ENCODE measurements around the gene MYO3B. TPM values are rescaled to one million over a fixed set of nuclear protein-coding genes. Genes with fewer than 3 reads are reported as not detected.
"Not testable (repeated sequence)": the region's sequence is repeated elsewhere in the genome, so short reads cannot be mapped to it uniquely, and the experiment has no call there.

The MYO3B gene
- total RNA-seq, 2 donors from 2014 or later = 0.26 to 0.79 TPM

- H3K27ac Mint-ChIP-seq; H3K27me3 Mint-ChIP-seq; H3K4me3 Mint-ChIP-seq; H3K9me3 Mint-ChIP-seq; ATAC-seq (replicated peaks); H3K4me1 Mint-ChIP-seq; H3K36me3 Mint-ChIP-seq (ENCODE audit: low read depth): not testable (repeated sequence)
Observed at GRCh38 chr2:170551899-170552298, 374.0 kb downstream of the MYO3B start.

GRCh38 chr2:170553748-170554147 lies 375.8 kb downstream of the MYO3B start:
- Mint-ChIP-seq H3K27ac (no peak overlapping the region), H3K4me3 (no peak overlapping the region), H3K9me3 (peaks cover 9% of the 10 kb centered on the region), H3K4me1 (no peaks in the 10 kb centered on the region), H3K36me3 (ENCODE audit: low read depth) (no peaks in the 10 kb centered on the region), H3K27me3 (peaks cover 4% of the 10 kb centered on the region)
- ATAC-seq (replicated peaks) = no peak

- Mint-ChIP-seq H3K27ac (no peak overlapping the region), H3K27me3 (peaks cover 4% of the 10 kb centered on the region), H3K36me3 (ENCODE audit: low read depth) (no peaks in the 10 kb centered on the region), H3K4me3 (no peak overlapping the region), H3K9me3 (peaks cover 9% of the 10 kb centered on the region), H3K4me1 (no peaks in the 10 kb centered on the region)
- no peak for ATAC-seq (replicated peaks)
Observed at GRCh38 chr2:170554278-170554955, 376.5 kb downstream of the MYO3B start.

GRCh38 chr2:170562928-170563327 lies 385.0 kb downstream of the MYO3B start:
- no peaks in the 10 kb centered on the region for H3K4me1 Mint-ChIP-seq
- no peak overlapping the region for H3K27ac Mint-ChIP-seq
- no peak overlapping the region for H3K4me3 Mint-ChIP-seq
- no peaks in the 10 kb centered on the region for H3K36me3 Mint-ChIP-seq (ENCODE audit: low read depth)
- H3K27me3 Mint-ChIP-seq = peaks cover 17% of the 10 kb centered on the region
- ATAC-seq (replicated peaks) = no peak
- no peaks in the 10 kb centered on the region for H3K9me3 Mint-ChIP-seq

GRCh38 chr2:170563401-170563800 lies 385.5 kb downstream of the MYO3B start:
- H3K9me3 Mint-ChIP-seq = no peaks in the 10 kb centered on the region
- no peak overlapping the region for H3K4me3 Mint-ChIP-seq
- ATAC-seq (replicated peaks) = no peak
- H3K4me1 Mint-ChIP-seq = no peaks in the 10 kb centered on the region
- no peaks in the 10 kb centered on the region for H3K36me3 Mint-ChIP-seq (ENCODE audit: low read depth)
- H3K27me3 Mint-ChIP-seq = peaks cover 17% of the 10 kb centered on the region
- no peak overlapping the region for H3K27ac Mint-ChIP-seq

- ATAC-seq (replicated peaks) = no peak
- Mint-ChIP-seq H3K4me3 (no peak overlapping the region), H3K4me1 (no peaks in the 10 kb centered on the region), H3K36me3 (ENCODE audit: low read depth) (no peaks in the 10 kb centered on the region), H3K27me3 (peaks cover 14% of the 10 kb centered on the region), H3K9me3 (no peaks in the 10 kb centered on the region), H3K27ac (no peak overlapping the region)
Observed at GRCh38 chr2:170566138-170566537, 388.2 kb downstream of the MYO3B start.

GRCh38 chr2:170567429-170567828 lies 389.5 kb downstream of the MYO3B start:
- Mint-ChIP-seq H3K27me3 (peaks cover 17% of the 10 kb centered on the region), H3K4me3 (no peak overlapping the region), H3K4me1 (no peaks in the 10 kb centered on the region), H3K9me3 (no peaks in the 10 kb centered on the region), H3K27ac (no peak overlapping the region), H3K36me3 (ENCODE audit: low read depth) (no peaks in the 10 kb centered on the region)
- ATAC-seq (replicated peaks) = no peak

- no peak overlapping the region for H3K4me3 Mint-ChIP-seq
- ATAC-seq (replicated peaks) = no peak
- H3K9me3 Mint-ChIP-seq = no peaks in the 10 kb centered on the region
- H3K4me1 Mint-ChIP-seq = no peaks in the 10 kb centered on the region
- no peak overlapping the region for H3K27ac Mint-ChIP-seq
- H3K27me3 Mint-ChIP-seq = peaks cover 14% of the 10 kb centered on the region
- H3K36me3 Mint-ChIP-seq (ENCODE audit: low read depth) = no peaks in the 10 kb centered on the region
Observed at GRCh38 chr2:170568511-170568910, 390.6 kb downstream of the MYO3B start.

GRCh38 chr2:170571612-170572011 lies 393.7 kb downstream of the MYO3B start:
- Mint-ChIP-seq H3K36me3 (ENCODE audit: low read depth) (no peaks in the 10 kb centered on the region), H3K9me3 (no peaks in the 10 kb centered on the region), H3K27ac (no peak overlapping the region), H3K4me3 (no peak overlapping the region), H3K27me3 (peaks cover 18% of the 10 kb centered on the region), H3K4me1 (no peaks in the 10 kb centered on the region)
- ATAC-seq (replicated peaks) = no peak

GRCh38 chr2:170573671-170574070 lies 395.7 kb downstream of the MYO3B start:
- Mint-ChIP-seq H3K27me3 (peaks cover 18% of the 10 kb centered on the region), H3K36me3 (ENCODE audit: low read depth) (no peaks in the 10 kb centered on the region), H3K4me1 (no peaks in the 10 kb centered on the region), H3K27ac (no peak overlapping the region), H3K9me3 (no peaks in the 10 kb centered on the region), H3K4me3 (no peak overlapping the region)
- no peak for ATAC-seq (replicated peaks)

GRCh38 chr2:170576296-170576695 lies 398.3 kb downstream of the MYO3B start:
- H3K27me3 Mint-ChIP-seq = peaks cover 12% of the 10 kb centered on the region
- H3K27ac Mint-ChIP-seq = no peak overlapping the region
- H3K4me3 Mint-ChIP-seq = no peak overlapping the region
- H3K36me3 Mint-ChIP-seq (ENCODE audit: low read depth) = no peaks in the 10 kb centered on the region
- H3K9me3 Mint-ChIP-seq = no peaks in the 10 kb centered on the region
- H3K4me1 Mint-ChIP-seq = no peaks in the 10 kb centered on the region
- no peak for ATAC-seq (replicated peaks)

GRCh38 chr2:170577356-170577755 lies 399.4 kb downstream of the MYO3B start:
- no peak overlapping the region for H3K4me3 Mint-ChIP-seq
- H3K27me3 Mint-ChIP-seq = peaks cover 8% of the 10 kb centered on the region
- H3K4me1 Mint-ChIP-seq = no peaks in the 10 kb centered on the region
- no peak overlapping the region for H3K27ac Mint-ChIP-seq
- no peak for ATAC-seq (replicated peaks)
- H3K36me3 Mint-ChIP-seq (ENCODE audit: low read depth) = no peaks in the 10 kb centered on the region
- H3K9me3 Mint-ChIP-seq = no peaks in the 10 kb centered on the region

- no peak overlapping the region for H3K27ac Mint-ChIP-seq
- no peak overlapping the region for H3K4me3 Mint-ChIP-seq
- no peaks in the 10 kb centered on the region for H3K9me3 Mint-ChIP-seq
- no peaks in the 10 kb centered on the region for H3K4me1 Mint-ChIP-seq
- H3K36me3 Mint-ChIP-seq (ENCODE audit: low read depth) = no peaks in the 10 kb centered on the region
- peaks cover 4% of the 10 kb centered on the region for H3K27me3 Mint-ChIP-seq
- ATAC-seq (replicated peaks) = no peak
Observed at GRCh38 chr2:170578606-170579005, 400.7 kb downstream of the MYO3B start.

- no peaks in the 10 kb centered on the region for H3K9me3 Mint-ChIP-seq
- no peak overlapping the region for H3K4me3 Mint-ChIP-seq
- H3K4me1 Mint-ChIP-seq = no peaks in the 10 kb centered on the region
- H3K27me3 Mint-ChIP-seq = peaks cover 4% of the 10 kb centered on the region
- no peak for ATAC-seq (replicated peaks)
- no peaks in the 10 kb centered on the region for H3K36me3 Mint-ChIP-seq (ENCODE audit: low read depth)
- no peak overlapping the region for H3K27ac Mint-ChIP-seq
Observed at GRCh38 chr2:170579511-170579910, 401.6 kb downstream of the MYO3B start.

- Mint-ChIP-seq H3K27ac (no peak overlapping the region), H3K9me3 (no peaks in the 10 kb centered on the region), H3K4me3 (no peak overlapping the region), H3K4me1 (no peaks in the 10 kb centered on the region), H3K36me3 (ENCODE audit: low read depth) (no peaks in the 10 kb centered on the region), H3K27me3 (peaks cover 3% of the 10 kb centered on the region)
- no peak for ATAC-seq (replicated peaks)
Observed at GRCh38 chr2:170582313-170582712, 404.4 kb downstream of the MYO3B start.
